Pancreas (tissue), 10 donors: ENCODE results near the gene RNF150. TPM values are rescaled to one million over a fixed set of nuclear protein-coding genes. Genes with fewer than 3 reads are reported as not detected.

ENCODE experiments used
- ATAC-seq, 4 donors: fragments of 200-7000 bp; cut with Tn5 transposase; one replicate each; pipeline versions ENCODE4 v1.8.0 to v1.9.1; 2020; ENCODE audit warnings: mild to moderate bottlenecking in 4 of 4, moderate library complexity in 4 of 4
- DNase-seq, 6 donors: peaks; one replicate each; pipeline ENCODE4 v3.0.0-alpha.2; 2020
- FAIRE-seq: peaks from 2 replicates; lab custom pipeline; 2012; peaks lifted over from hg19 to GRCh38; lab: Jason Lieb, UNC
- H3K27ac ChIP-seq, 4 donors: fragments of 200-600 bp; sonication (generic); 1 replicate in 3 of 4; 2 replicates in 1 of 4; pipeline versions ENCODE4 v1.5.0 to v1.8.0; 2020
- H3K27me3 ChIP-seq, 4 donors: fragments of 200-600 bp; one replicate each; pipeline ENCODE4 v1.8.0; 2021
- H3K36me3 ChIP-seq, 3 donors: fragments of 200-600 bp; sonication (generic) in 1 of 3; one replicate each; pipeline versions ENCODE4 v1.5.0 to v1.8.0; 2020 to 2021
- H3K4me1 ChIP-seq, 3 donors: fragments of 200-600 bp; one replicate each; pipeline ENCODE4 v1.8.0; 2021
- H3K4me3 ChIP-seq, 4 donors: fragments of 200-600 bp; sonication (generic) in 2 of 4; one replicate each; pipeline versions ENCODE4 v1.5.0 to v1.8.0; 2020 to 2021
- H3K9me3 ChIP-seq, 4 donors: fragments of 200-600 bp; one replicate each; pipeline ENCODE4 v1.8.0; 2021
- WGBS, 2 donors: extraction: QIAGEN DNeasy Blood & Tissue Kit; methylation state at CpG; one replicate each; pipeline ENCODE4 v1.1.7; 2013; 5-methylcytosine and 5-hydroxymethylcytosine counted together
- intact Hi-C, 3 donors: fragments of 100-400 bp; cut with DNase I; formaldehyde crosslinking; loops; one replicate each; pipeline versions ENCODE4 v1.11.1 to v1.14.2; 2022
- polyA plus RNA-seq, 2 donors: library from polyadenylated mRNA; stranded (reverse); fragments of 200-250 nt; gene quantifications; one replicate each; pipeline ENCODE4 v1.2.3, GENCODE V29; 2013
- total RNA-seq, 6 donors: library from RNA; stranded (reverse); fragmentation: NEBNext Ultra II Directional in 4 of 6; extraction: Animal tissue kit (Norgen Biotek cat#: 25700) in 4 of 6; gene quantifications; one replicate each; pipeline versions ENCODE4 v1.2.1 to v1.2.4, GENCODE V29; 2021 to 2023
- TF ChIP-seq, protein P1 (sequence below), 4 donors: fragments of 200-600 bp; sonication (generic) in 3 of 4; IDR thresholded peaks; one replicate each; pipeline versions ENCODE4 v1.5.0 to v1.8.0; 2021; ENCODE audit warnings: antibody characterized with exemption in 4 of 4
- donor health status: healthy with polysubstance abuse.
- donor health status: DM: no; HTN: no; CAD: no; lungs with moderate emphysema.
- donor health status: DM: no; HTN: no; CAD: no.
- donor health status: control.
- donor health status: control.
- donor health status: Bipolar disorder and iron deficiency.
- donor health status: DM: yes; HTN: yes; CAD: no.
- donor health status: DM: no; HTN: no; CAD: no.
- donor health status: DM: no; HTN: no; CAD: no.
- donor health status: DM: yes; HTN: yes; CAD: no.

The RNF150 gene
- total and polyA plus RNA-seq, 8 donors = 0.53 to 4.1 (median 2.5) TPM

DNA sequence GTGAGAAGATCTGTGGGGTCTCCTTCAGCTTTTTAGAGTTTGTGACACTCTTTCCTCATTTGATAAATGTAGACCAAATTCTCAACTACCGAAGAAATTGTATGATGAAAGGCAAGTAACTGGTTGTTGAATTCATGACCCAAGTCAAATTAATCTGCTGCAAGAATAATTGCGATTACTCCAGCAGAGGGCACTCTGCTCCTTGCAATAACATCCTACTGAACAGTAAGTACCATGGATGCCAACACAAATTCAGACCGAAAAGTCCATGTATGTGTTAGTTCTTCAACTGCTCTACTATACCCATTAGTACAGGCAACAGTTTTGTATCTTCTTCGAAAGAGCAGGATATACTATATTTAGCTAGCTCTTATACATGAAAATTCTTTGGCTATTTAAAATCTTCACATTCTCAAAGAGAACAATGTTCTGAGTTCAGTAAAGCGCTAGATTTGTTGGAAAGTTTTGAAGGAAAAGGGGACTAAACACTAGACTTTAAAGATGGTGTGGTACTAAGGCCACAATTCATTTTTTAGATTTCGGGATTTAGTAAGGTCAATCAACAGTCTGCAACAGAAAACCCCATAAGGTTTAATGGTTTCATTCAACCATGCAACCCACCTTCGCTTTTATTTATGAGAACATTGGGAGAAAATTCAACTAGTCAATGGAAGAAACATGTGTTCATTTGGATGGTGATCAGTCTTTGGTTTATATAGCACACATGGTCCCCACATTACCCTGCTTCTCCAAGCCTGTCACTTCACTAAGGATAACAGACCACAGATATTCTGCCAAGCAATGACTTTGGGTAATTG, 271.7 kb downstream of the RNF150 start:
- FAIRE-seq (peak; percentile 90), ATAC-seq (peak; percentile 81 to 95 (median 92)), DNase-seq (peak in 4 of 6 donors; percentile 19 to 72 (median 46))
- 33 to 35% methylated on average over 7 of the region's 7 CpGs for WGBS, 2 donors
- no peaks in the 10 kb centered on the region for H3K9me3 ChIP-seq
- TF ChIP-seq, protein P1, sequence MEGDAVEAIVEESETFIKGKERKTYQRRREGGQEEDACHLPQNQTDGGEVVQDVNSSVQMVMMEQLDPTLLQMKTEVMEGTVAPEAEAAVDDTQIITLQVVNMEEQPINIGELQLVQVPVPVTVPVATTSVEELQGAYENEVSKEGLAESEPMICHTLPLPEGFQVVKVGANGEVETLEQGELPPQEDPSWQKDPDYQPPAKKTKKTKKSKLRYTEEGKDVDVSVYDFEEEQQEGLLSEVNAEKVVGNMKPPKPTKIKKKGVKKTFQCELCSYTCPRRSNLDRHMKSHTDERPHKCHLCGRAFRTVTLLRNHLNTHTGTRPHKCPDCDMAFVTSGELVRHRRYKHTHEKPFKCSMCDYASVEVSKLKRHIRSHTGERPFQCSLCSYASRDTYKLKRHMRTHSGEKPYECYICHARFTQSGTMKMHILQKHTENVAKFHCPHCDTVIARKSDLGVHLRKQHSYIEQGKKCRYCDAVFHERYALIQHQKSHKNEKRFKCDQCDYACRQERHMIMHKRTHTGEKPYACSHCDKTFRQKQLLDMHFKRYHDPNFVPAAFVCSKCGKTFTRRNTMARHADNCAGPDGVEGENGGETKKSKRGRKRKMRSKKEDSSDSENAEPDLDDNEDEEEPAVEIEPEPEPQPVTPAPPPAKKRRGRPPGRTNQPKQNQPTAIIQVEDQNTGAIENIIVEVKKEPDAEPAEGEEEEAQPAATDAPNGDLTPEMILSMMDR (IDR thresholded peaks at IDR 0.05) = peak; percentile 22 to 60 (median 56)
- intact Hi-C loops = loop anchor here in 2 of 3 donors (5.0 kb wide), 2 partner anchors 271 to 276 kb away; partner anchors contain the start of gene RNF150 (in 1 of the 2)
- H3K27me3 ChIP-seq = no peaks in the 10 kb centered on the region
- no peak overlapping the region for H3K4me3 ChIP-seq
- no peaks in the 10 kb centered on the region for H3K4me1 ChIP-seq
- no peaks in the 10 kb centered on the region for H3K36me3 ChIP-seq
- H3K27ac ChIP-seq = no peak overlapping the region

DNA sequence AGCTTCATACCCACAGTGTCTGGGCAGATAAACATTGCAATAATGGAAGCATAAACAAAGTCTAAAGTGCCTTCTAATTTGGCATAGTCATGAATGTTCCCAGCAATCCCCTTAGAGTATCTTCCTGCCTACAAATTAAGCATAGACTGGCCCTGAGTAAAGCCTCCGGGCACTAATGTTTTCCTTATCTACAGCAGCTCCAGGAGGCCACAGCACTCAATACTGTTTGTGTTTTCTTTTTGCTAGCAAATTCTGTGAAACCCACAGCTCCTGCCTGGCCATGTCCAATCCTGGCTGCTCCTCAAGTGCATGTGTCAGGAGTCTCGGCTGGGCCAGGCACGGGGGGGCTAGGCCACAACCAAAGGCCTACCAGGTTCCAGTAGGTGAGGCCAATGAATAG, 274.4 kb downstream of the RNF150 start:
- no peaks in the 10 kb centered on the region for H3K27me3 ChIP-seq
- no peak overlapping the region for H3K4me3 ChIP-seq
- no peaks in the 10 kb centered on the region for H3K4me1 ChIP-seq
- FAIRE-seq = no peak
- TF ChIP-seq, protein P1 (IDR thresholded peaks at IDR 0.05) = no peak
- 44% methylated on average over 3 of the region's 3 CpGs for WGBS, 2 donors
- intact Hi-C loops = loop anchor here in 1 of 3 donors (10.0 kb wide), 1 partner anchor 254 kb away; no protein-coding TSS in a partner anchor
- H3K9me3 ChIP-seq = no peaks in the 10 kb centered on the region
- DNase-seq = no peak
- no peak overlapping the region for H3K27ac ChIP-seq
- H3K36me3 ChIP-seq = no peaks in the 10 kb centered on the region
- peak in 1 of 4 donors; percentile 26 for ATAC-seq

DNA sequence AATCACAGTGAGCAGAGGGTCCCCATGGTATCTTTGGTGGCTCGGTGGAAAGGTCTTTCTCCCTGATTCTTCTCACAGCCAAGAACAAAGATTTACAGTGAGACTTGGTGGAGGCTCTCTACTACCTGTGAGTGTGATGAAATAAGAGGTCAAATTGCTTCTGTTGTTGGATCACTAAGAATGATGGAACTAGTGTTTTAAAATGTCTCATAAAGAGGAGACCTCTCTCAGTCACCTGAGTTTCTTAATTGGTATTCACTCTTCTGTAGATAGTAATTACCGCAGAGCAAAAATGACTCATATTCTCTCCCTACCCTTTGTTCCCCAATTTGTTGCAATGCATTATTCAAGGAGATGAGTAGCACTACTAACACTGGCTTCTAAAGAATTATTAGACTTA, 276.2 kb downstream of the RNF150 start:
- no peak for DNase-seq
- no peak for FAIRE-seq
- TF ChIP-seq, protein P1 (IDR thresholded peaks at IDR 0.05) = no peak
- Histone ChIP-seq H3K4me1 (no peaks in the 10 kb centered on the region), H3K27me3 (no peaks in the 10 kb centered on the region), H3K27ac (no peak overlapping the region), H3K4me3 (no peak overlapping the region), H3K36me3 (no peaks in the 10 kb centered on the region), H3K9me3 (no peaks in the 10 kb centered on the region)
- intact Hi-C loops = loop anchor here in 1 of 3 donors (10.0 kb wide), 1 partner anchor 252 kb away; no protein-coding TSS in a partner anchor
- ATAC-seq = no peak
- 90 to 97% methylated on average over 2 of the region's 2 CpGs for WGBS, 2 donors

DNA sequence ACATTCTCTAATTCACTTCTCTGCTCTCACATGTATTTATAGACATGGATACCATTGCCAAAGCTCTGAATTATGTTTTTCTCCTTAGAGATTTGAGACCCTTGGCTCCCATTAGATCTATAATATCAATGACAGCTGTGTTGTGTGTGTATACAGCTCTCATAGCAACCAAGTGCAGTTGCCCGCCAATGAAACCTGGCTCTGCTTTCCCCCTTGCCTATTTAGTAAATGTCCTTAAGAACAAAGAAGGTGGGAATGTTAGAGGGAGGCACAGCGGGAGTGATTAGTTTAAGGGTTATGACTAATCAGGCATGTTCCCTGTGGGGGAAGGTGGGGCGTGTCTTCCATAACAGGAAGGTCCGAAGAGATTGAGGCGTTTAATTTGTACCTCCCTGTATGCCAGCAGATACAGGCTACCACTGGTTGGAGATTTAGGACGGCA, 276.6 kb downstream of the RNF150 start:
- intact Hi-C loops = loop anchor here in 1 of 3 donors (10.0 kb wide), 1 partner anchor 252 kb away; no protein-coding TSS in a partner anchor
- Histone ChIP-seq H3K27ac (no peak overlapping the region), H3K36me3 (no peaks in the 10 kb centered on the region), H3K4me3 (no peak overlapping the region), H3K27me3 (no peaks in the 10 kb centered on the region), H3K4me1 (no peaks in the 10 kb centered on the region), H3K9me3 (no peaks in the 10 kb centered on the region)
- TF ChIP-seq, protein P1 (IDR thresholded peaks at IDR 0.05) = no peak
- no peak for DNase-seq
- no peak for FAIRE-seq
- 76 to 82% methylated on average over 6 of the region's 6 CpGs for whole genome bisulfite sequencing, 2 donors
- no peak for ATAC-seq
